Adipose tissue (tissue), 3 donors: ENCODE data around the gene GAGE12D. TPM values are rescaled to one million over a fixed set of nuclear protein-coding genes. Genes with fewer than 3 reads are reported as not detected.
"Not testable (repeated sequence)": the region's sequence is repeated elsewhere in the genome, so short reads cannot be mapped to it uniquely, and the experiment has no call there.

Source experiments
- H3K27ac ChIP-seq: one replicate; pipeline ENCODE4 v1.5.1; 2013; ENCODE audit warnings: low read depth, low read length
- WGBS, 3 donors: extraction: QIAGEN DNeasy Blood & Tissue Kit; methylation state at CpG; one replicate each; pipeline ENCODE4 v1.1.7; 2013; 5-methylcytosine and 5-hydroxymethylcytosine counted together
- polyA plus RNA-seq, 3 donors: library from polyadenylated mRNA; stranded (reverse); fragments of 200-250 nt; gene quantifications; one replicate each; pipeline ENCODE4 v1.2.3, GENCODE V29; 2013
- donor health status: healthy with polysubstance abuse.
- donor health status: Bipolar disorder and iron deficiency.
- donor health status: healthy.

Gene GAGE12D
- polyA plus RNA-seq, result not detected

GRCh38 chrX:49541433-49541832 is at the start of gene GAGE12D:
Gene GAGE12D, plus strand, starts transcription at chrX:49541733. Its CDS starts 1,155 bp downstream, at chrX:49542888.
- WGBS, 3 donors, result no CpG with 5 or more reads among the region's 16 CpGs
- not testable (repeated sequence) for H3K27ac ChIP-seq

GRCh38 chrX:49531877-49532276 is 9.7 kb upstream of the GAGE12D start, which contains the start of gene GAGE12C:
Gene GAGE12C, plus strand, starts transcription at chrX:49532177. Its CDS starts 1,155 bp downstream, at chrX:49533332.
- H3K27ac ChIP-seq, result not testable (repeated sequence)
- WGBS, 3 donors, result no CpG with 5 or more reads among the region's 16 CpGs

GRCh38 chrX:49550989-49551388 is 9.5 kb downstream of the GAGE12D start, which contains the start of gene GAGE12E:
Gene GAGE12E, plus strand, starts transcription at chrX:49551289. Its CDS starts 1,155 bp downstream, at chrX:49552444.
- no CpG with 5 or more reads among the region's 16 CpGs for WGBS, 3 donors
- not testable (repeated sequence) for H3K27ac ChIP-seq

GRCh38 chrX:49560542-49560941 is 19.0 kb downstream of the GAGE12D start, which contains the start of gene GAGE12F:
Gene GAGE12F, plus strand, starts transcription at chrX:49560842. Its CDS starts 1,155 bp downstream, at chrX:49561997.
- no CpG with 5 or more reads among the region's 16 CpGs for WGBS, 3 donors
- H3K27ac ChIP-seq, result not testable (repeated sequence)

GRCh38 chrX:49568728-49569127 is 27.2 kb downstream of the GAGE12D start:
- H3K27ac ChIP-seq, result not testable (repeated sequence)
- WGBS, 3 donors, result no CpG with 5 or more reads among the region's 11 CpGs

GRCh38 chrX:49569152-49569551 is 27.6 kb downstream of the GAGE12D start:
- not testable (repeated sequence) for H3K27ac ChIP-seq
- no CpG with 5 or more reads among the region's 13 CpGs for WGBS, 3 donors

GRCh38 chrX:49570100-49570499 is 28.6 kb downstream of the GAGE12D start, which contains the start of gene GAGE12G:
Gene GAGE12G, plus strand, starts transcription at chrX:49570400. Its CDS starts 1,155 bp downstream, at chrX:49571555.
- no CpG with 5 or more reads among the region's 16 CpGs for WGBS, 3 donors
- H3K27ac ChIP-seq, result not testable (repeated sequence)

GRCh38 chrX:49579649-49580048 is 38.1 kb downstream of the GAGE12D start, which contains the start of gene GAGE12H:
Gene GAGE12H, plus strand, starts transcription at chrX:49579949. Its CDS starts 1,155 bp downstream, at chrX:49581104.
- not testable (repeated sequence) for H3K27ac ChIP-seq
- WGBS, 3 donors, result no CpG with 5 or more reads among the region's 16 CpGs

GRCh38 chrX:49589196-49589595 is 47.7 kb downstream of the GAGE12D start, which contains the start of gene GAGE2A:
Gene GAGE2A, plus strand, starts transcription at chrX:49589496. Its CDS starts 1,155 bp downstream, at chrX:49590651.
- WGBS, 3 donors, result no CpG with 5 or more reads among the region's 16 CpGs
- H3K27ac ChIP-seq, result not testable (repeated sequence)

- WGBS, 3 donors, result 89 to 91% (median 90%) methylated on average over 24 to 25 of the region's 37 CpGs
- H3K27ac ChIP-seq, result not testable (repeated sequence)
Measured at GRCh38 chrX:49589769-49590478, 48.4 kb downstream of the GAGE12D start.

- H3K27ac ChIP-seq, result not testable (repeated sequence)
- WGBS, 3 donors, result 91 to 92% (median 91%) methylated on average over 10 to 11 of the region's 17 CpGs
Measured at GRCh38 chrX:49590488-49590887, 49.0 kb downstream of the GAGE12D start.

Other genes with a start within 250 kb of the GAGE12D start
- gene GAGE10, start 238.1 kb upstream of the GAGE12D start, polyA plus RNA-seq, result not detected
- gene GAGE12J, start 219.7 kb upstream of the GAGE12D start, polyA plus RNA-seq, result not detected
- gene GAGE13, start 210.2 kb upstream of the GAGE12D start, polyA plus RNA-seq, result not detected
- not detected for gene GAGE12C, start 9.6 kb upstream of the GAGE12D start, polyA plus RNA-seq
- gene GAGE12E, start 9.6 kb downstream of the GAGE12D start, polyA plus RNA-seq, result not detected
- not detected for gene GAGE12F, start 19.1 kb downstream of the GAGE12D start, polyA plus RNA-seq
- not detected for gene GAGE12G, start 28.7 kb downstream of the GAGE12D start, polyA plus RNA-seq
- gene GAGE12H, start 38.2 kb downstream of the GAGE12D start, polyA plus RNA-seq, result not detected
- gene GAGE2A, start 47.8 kb downstream of the GAGE12D start, polyA plus RNA-seq, result not detected
- gene GAGE1, start 57.3 kb downstream of the GAGE12D start, polyA plus RNA-seq, result not detected
- not detected for gene PAGE1, start 154.3 kb downstream of the GAGE12D start, polyA plus RNA-seq